T-cell (primary cell): ENCODE data around the gene SLC38A10. TPM values are rescaled to one million over a fixed set of nuclear protein-coding genes. Genes with fewer than 3 reads are reported as not detected.

Source experiments
- ATAC-seq, 4 experiments: fragments of 200-7000 bp in 3 of 4; fragments of 150-1000 bp in 1 of 4; cut with Tn5 transposase; replicated peaks in 1 of 4; 1 replicate in 3 of 4; 2 replicates in 1 of 4; pipeline ENCODE4 v1.10.0; 2021; ENCODE audit warnings: moderate library complexity in 3 of 4, mild to moderate bottlenecking in 2 of 4, moderate number of reproducible peaks in 1 of 4
- CTCF ChIA-PET, 2 donors: fragments of 300-600 bp; sonication (Branson Sonifier 250); formaldehyde crosslinking; loops; one replicate each; lab custom pipeline; 2022; ENCODE audit warnings: antibody characterized with exemption in 2 of 2; lab: Charles Lee
- POLR2A ChIA-PET, 2 donors: fragments of 300-600 bp; sonication (Branson Sonifier 250); formaldehyde crosslinking; loops; one replicate each; lab custom pipeline; 2022; ENCODE audit warnings: antibody characterized with exemption in 2 of 2; lab: Charles Lee
- DNase-seq, 35 experiments: peaks; one replicate each; pipeline versions ENCODE4 v3.0.0 to v3.0.0-alpha.2; 2013 to 2023
- H3K27ac ChIP-seq: one replicate; pipeline ENCODE4 v1.5.1; 2013; ENCODE audit warnings: low read length
- H3K27me3 ChIP-seq, 2 experiments: replicated peaks in 1 of 2; 1 replicate in 1 of 2; 2 replicates in 1 of 2; pipeline versions ENCODE4 v1.6.1 to v1.7.0; 2013; ENCODE audit warnings: low read length in 1 of 2, mixed read lengths in 1 of 2; ENCODE audit not compliant: control insufficient read depth in 2 of 2, insufficient read depth in 2 of 2; ENCODE audit errors: extremely low read depth in 1 of 2
- H3K36me3 ChIP-seq, 2 donors: 1 replicate in 1 of 2; 2 replicates in 1 of 2; pipeline versions ENCODE4 v1.6.1 to v1.7.0; 2013; ENCODE audit warnings: low read length in 1 of 2; ENCODE audit not compliant: control insufficient read depth in 2 of 2, insufficient read depth in 1 of 2; ENCODE audit errors: extremely low read depth in 1 of 2
- H3K4me1 ChIP-seq, 2 experiments: 1 replicate in 1 of 2; 2 replicates in 1 of 2; pipeline versions ENCODE4 v1.6.1 to v1.7.0; 2013; ENCODE audit warnings: low read length in 2 of 2, mixed read lengths in 1 of 2; ENCODE audit not compliant: insufficient read depth in 2 of 2, control insufficient read depth in 1 of 2; ENCODE audit errors: extremely low read depth in 1 of 2
- H3K4me3 ChIP-seq, 2 donors: 1 replicate in 1 of 2; 2 replicates in 1 of 2; pipeline versions ENCODE4 v1.5.1 to v1.7.0; 2013; ENCODE audit warnings: mild to moderate bottlenecking in 2 of 2, low read length in 1 of 2, moderate library complexity in 1 of 2; ENCODE audit not compliant: control insufficient read depth in 1 of 2; ENCODE audit errors: extremely low read depth in 1 of 2
- H3K9me3 ChIP-seq: 2 replicates; pipeline ENCODE4 v1.7.0; 2013
- H3K27ac Mint-ChIP-seq, 2 donors: one replicate each; pipeline ENCODE4 v1.8.0; 2020 to 2021; ENCODE audit warnings: mild to moderate bottlenecking in 2 of 2, mixed read lengths in 2 of 2
- H3K27me3 Mint-ChIP-seq, 2 donors: one replicate each; pipeline ENCODE4 v1.8.0; 2021 to 2022; ENCODE audit warnings: mixed read lengths in 2 of 2
- H3K36me3 Mint-ChIP-seq: one replicate; pipeline ENCODE4 v1.8.0; 2021; ENCODE audit warnings: mixed read lengths
- H3K4me1 Mint-ChIP-seq, 3 donors: one replicate each; pipeline ENCODE4 v1.8.0; 2020 to 2022; ENCODE audit warnings: mixed read lengths in 3 of 3, mild to moderate bottlenecking in 1 of 3
- H3K4me3 Mint-ChIP-seq, 3 donors: one replicate each; pipeline ENCODE4 v1.8.0; 2020 to 2022; ENCODE audit warnings: mild to moderate bottlenecking in 3 of 3, mixed read lengths in 3 of 3, moderate library complexity in 3 of 3
- H3K9me3 Mint-ChIP-seq, 3 donors: one replicate each; pipeline ENCODE4 v1.8.0; 2020 to 2022; ENCODE audit warnings: mixed read lengths in 3 of 3
- WGBS: methylation state at CpG from one replicate; pipeline ENCODE4 v1.1.5; 2013; ENCODE audit warnings: missing lambda C conversion rate; ENCODE audit not compliant: insufficient coverage; 5-methylcytosine and 5-hydroxymethylcytosine counted together
- total RNA-seq, 35 experiments: library from RNA in 6 of 35; stranded (reverse) in 6 of 35; fragments of 120-200 nt in 1 of 35; gene quantifications; one replicate each; pipeline versions ENCODE4 v1.2.1 to v1.2.4 and lab custom pipeline; 2013 to 2026

Gene SLC38A10
- total RNA-seq, 5 donors from 2014 or later (not counting 1 experiment from before 2014, with no cell fraction given) = 52.8 to 95.2 (median 82.3) TPM

DNA sequence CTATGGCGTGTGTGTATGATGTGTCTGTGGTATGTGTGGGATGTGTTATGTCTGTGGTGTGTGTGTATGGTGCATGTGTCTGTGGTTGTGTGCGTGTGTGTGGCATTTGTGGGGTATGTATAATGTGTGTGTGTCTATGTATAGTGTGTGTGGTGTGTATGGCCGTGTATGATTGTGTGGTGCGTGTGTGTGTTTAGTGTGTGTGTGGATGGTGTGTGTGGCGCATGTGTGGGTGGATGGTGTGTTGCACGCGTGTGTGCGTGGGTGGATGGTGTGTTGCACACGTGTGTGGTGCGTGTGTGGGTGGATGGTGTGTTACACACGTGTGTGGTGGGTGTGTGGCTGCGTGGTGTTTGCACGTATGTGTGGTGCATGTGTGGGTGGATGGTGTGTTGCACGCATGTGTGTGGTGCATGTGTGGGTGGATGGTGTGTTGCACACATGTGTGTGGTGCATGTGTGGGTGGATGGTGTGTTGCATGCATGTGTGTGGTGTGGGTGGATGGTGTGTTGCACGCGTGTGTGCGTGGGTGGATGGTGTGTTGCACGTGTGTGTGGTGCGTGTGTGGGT is 5.6 kb upstream of the SLC38A10 start:
- POLR2A ChIA-PET = no interaction called here
- Histone ChIP-seq H3K4me1 (peaks cover 0 to 8% of the 10 kb centered on the region in 2 experiments), H3K27me3 (peaks cover 0 to 17% of the 10 kb centered on the region in 2 experiments), H3K36me3 (no peaks in the 10 kb centered on the region), H3K27ac (no peak overlapping the region), H3K9me3 (no peaks in the 10 kb centered on the region), H3K4me3 (no peak overlapping the region)
- H3K9me3 Mint-ChIP-seq = no peaks in the 10 kb centered on the region
- H3K27me3 Mint-ChIP-seq = no peaks in the 10 kb centered on the region
- WGBS = 89% methylated on average over 14 of the region's 19 CpGs
- H3K4me3 Mint-ChIP-seq = no peak overlapping the region
- DNase-seq (no peak), ATAC-seq (no peak)
- no peaks in the 10 kb centered on the region for H3K36me3 Mint-ChIP-seq
- H3K4me1 Mint-ChIP-seq = peaks cover 4 to 13% (median 10%) of the 10 kb centered on the region in 3 donors
- no peak overlapping the region for H3K27ac Mint-ChIP-seq
- CTCF ChIA-PET = no interaction called here

DNA sequence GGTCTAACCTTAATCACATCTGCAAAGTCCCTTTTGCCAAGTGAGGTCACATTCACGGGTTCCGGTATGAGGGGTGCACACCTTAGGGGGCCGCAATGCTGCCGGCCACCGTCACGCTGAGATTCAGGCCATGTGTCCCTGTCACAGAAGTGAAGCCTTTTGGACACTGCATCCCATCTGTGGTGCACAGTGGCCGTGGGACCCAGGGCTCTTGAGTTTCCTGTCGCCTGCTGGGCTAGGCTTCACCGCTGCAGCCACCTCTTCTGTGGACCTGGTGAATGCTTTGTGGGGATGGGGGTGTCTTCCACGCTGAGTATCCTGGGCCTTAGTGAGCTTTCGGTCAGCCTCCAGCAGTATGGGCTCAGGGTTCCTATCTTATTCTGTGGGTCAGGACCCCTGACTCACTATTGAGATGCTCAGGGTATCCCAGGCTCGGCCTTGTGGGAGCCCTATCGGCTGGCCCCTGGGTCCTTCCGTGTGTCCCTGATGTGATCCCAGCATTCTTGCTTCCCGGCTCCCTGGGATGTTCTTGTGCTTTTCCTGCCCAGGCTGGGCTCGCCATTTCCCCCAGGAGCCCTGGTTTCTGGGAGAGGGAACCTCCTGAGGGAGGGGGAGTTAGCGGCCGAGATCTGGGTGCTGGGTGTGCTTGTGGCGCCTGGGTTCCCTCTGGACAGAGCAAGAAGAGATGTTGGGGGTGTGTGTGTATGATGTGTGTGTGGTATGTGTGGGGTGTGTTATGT is 4.9 kb upstream of the SLC38A10 start:
- Histone ChIP-seq H3K27ac (no peak overlapping the region), H3K36me3 (no peaks in the 10 kb centered on the region), H3K9me3 (no peaks in the 10 kb centered on the region), H3K4me1 (peaks cover 0 to 11% of the 10 kb centered on the region in 2 experiments), H3K27me3 (peaks cover 0 to 15% of the 10 kb centered on the region in 2 experiments), H3K4me3 (no peak overlapping the region)
- POLR2A ChIA-PET = no interaction called here
- ATAC-seq (no peak), DNase-seq (no peak)
- Mint-ChIP-seq H3K4me1 (peaks cover 9 to 17% (median 15%) of the 10 kb centered on the region in 3 donors), H3K27ac (no peak overlapping the region), H3K4me3 (no peak overlapping the region), H3K27me3 (no peaks in the 10 kb centered on the region), H3K36me3 (no peaks in the 10 kb centered on the region), H3K9me3 (no peaks in the 10 kb centered on the region)
- 88% methylated on average over 16 of the region's 19 CpGs for WGBS
- CTCF ChIA-PET = no interaction called here

DNA sequence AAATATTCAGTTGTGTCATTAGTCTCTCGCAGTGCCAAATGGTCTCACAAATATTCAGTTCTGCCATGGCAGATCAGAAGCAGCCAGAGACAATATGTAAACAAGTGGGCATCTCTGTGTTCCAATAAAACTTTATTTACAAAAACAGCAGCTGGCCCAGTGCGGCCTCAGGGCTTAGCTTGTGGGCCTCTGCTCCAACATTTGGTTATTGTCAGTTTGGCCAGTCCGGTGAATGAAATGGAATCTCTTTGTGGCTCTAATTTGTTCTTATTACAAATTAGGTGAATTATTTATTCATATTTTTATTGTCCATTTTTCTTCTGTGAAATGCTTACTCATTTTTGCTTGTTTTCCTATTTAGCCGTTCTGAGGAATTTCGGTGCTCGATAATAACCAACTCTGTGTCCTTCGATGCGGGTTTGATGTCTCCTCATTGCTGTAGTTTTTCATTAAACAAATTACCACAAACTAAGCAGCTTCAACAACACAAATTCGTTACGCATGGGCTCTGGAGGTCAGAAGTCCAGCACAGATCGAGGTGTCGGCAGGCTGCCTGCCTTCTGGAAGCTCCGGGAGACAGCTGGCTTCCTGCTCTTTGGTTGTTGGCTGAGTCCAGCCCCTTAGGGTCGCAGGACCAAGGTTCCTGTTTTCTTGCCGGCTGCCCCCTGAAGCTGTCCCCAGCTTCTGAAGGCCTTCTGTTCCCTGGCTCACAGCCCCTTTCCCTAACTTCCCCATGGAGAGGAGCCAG is 4.1 kb upstream of the SLC38A10 start:
- POLR2A ChIA-PET = no interaction called here
- H3K4me1 ChIP-seq = peaks cover 0 to 15% of the 10 kb centered on the region in 2 experiments
- CTCF ChIA-PET = no interaction called here
- H3K4me3 Mint-ChIP-seq = no peak overlapping the region
- ATAC-seq (no peak), DNase-seq (no peak)
- peaks cover 12 to 20% (median 18%) of the 10 kb centered on the region in 3 donors for H3K4me1 Mint-ChIP-seq
- H3K36me3 Mint-ChIP-seq = no peaks in the 10 kb centered on the region
- no peak overlapping the region for H3K4me3 ChIP-seq
- peaks cover 0 to 11% of the 10 kb centered on the region in 2 experiments for H3K27me3 ChIP-seq
- H3K27me3 Mint-ChIP-seq = no peaks in the 10 kb centered on the region
- H3K27ac ChIP-seq = no peak overlapping the region
- no peaks in the 10 kb centered on the region for H3K9me3 ChIP-seq
- 80% methylated on average over 13 of the region's 15 CpGs for WGBS
- no peak overlapping the region for H3K27ac Mint-ChIP-seq
- H3K36me3 ChIP-seq = no peaks in the 10 kb centered on the region
- H3K9me3 Mint-ChIP-seq = no peaks in the 10 kb centered on the region

DNA sequence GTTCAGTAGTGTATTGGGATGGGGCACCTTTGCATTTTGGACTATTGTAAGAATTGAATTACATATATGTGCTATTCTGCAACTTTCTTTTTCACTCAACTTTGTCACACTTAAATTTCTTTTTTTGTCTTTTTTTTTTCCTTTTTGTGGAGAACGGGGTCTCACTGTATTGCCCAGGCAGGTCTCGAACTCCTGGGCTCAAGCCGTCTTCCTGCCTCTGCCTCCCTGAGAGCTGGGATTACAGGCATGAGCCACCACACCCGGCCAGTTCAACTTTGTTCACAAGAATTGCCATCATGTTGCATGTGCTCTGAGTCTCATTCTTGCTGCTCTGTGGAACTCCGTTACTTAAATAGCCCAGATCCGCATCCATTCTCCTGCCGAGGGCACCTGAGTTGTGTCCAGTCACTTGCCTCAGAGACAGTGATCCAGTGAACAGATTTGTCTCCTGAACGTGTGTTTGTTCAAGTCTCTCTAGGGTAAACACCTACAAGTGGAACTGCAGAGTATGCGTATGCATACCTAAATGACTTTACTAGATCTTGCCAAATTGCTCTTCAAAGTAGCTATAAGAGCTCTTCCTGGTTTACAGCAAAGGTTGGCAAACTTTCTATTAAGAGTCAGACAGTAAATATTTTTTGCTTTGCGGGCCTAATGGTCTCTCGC is 3.4 kb upstream of the SLC38A10 start:
- peaks cover 0 to 20% of the 10 kb centered on the region in 2 experiments for H3K4me1 ChIP-seq
- Mint-ChIP-seq H3K27me3 (no peaks in the 10 kb centered on the region), H3K9me3 (no peaks in the 10 kb centered on the region), H3K4me1 (peaks cover 19 to 26% (median 25%) of the 10 kb centered on the region in 3 donors), H3K36me3 (no peaks in the 10 kb centered on the region), H3K4me3 (peak overlapping the region in 1 of 3 donors; percentile 14), H3K27ac (peak overlapping the region in 1 of 2 donors; percentile 22)
- peaks cover 0 to 8% of the 10 kb centered on the region in 2 experiments for H3K27me3 ChIP-seq
- ATAC-seq (no peak), DNase-seq (no peak)
- CTCF ChIA-PET = no interaction called here
- POLR2A ChIA-PET = interaction anchor here in 1 of 2 donors (0.5 kb wide), 1 partner anchor 986 kb away, joined by 6 read pairs; no protein-coding TSS in a partner anchor
- no peak overlapping the region for H3K4me3 ChIP-seq
- no peak overlapping the region for H3K27ac ChIP-seq
- H3K36me3 ChIP-seq = no peaks in the 10 kb centered on the region
- H3K9me3 ChIP-seq = no peaks in the 10 kb centered on the region
- 88% methylated on average over 10 of the region's 11 CpGs for WGBS

DNA sequence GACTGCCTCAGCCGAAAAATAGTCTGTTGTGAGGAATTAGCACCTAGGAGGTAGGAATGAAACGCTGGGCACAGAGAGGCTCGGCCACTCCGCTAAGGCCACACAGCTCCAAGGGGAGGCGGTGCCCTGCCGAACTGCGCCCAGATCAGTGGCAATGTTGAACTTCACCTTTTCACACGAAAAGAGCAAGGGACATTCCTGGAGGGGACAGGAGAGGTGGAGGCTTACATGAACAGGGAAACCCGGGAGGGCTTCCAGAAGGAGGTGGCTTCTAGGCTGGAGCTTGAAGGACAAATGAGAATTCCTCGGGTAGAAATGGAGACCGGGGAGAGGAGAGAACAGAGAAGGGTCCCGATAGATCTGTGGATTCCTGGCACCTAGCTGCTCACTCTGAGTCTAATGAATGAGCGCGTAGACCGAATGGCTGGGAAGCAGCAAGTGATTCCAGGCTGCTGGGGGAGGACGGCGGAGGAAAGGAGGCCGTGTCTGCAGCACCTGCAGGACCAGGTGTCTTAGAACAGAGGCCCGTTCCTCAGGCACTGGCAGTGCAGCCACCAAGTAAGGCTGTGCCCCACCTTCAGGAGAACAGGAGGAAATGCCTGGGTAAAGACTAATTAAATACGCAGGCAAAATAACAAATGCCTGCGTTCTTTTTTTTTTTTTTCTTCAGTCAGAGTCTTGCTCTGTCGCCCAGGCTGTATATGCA is 722 bp upstream of the SLC38A10 start:
- Mint-ChIP-seq H3K9me3 (no peaks in the 10 kb centered on the region), H3K27ac (peak overlapping the region; percentile 96 to 97), H3K4me1 (peaks cover 26 to 45% (median 34%) of the 10 kb centered on the region in 3 donors), H3K27me3 (no peaks in the 10 kb centered on the region), H3K4me3 (peak overlapping the region; percentile 95 to 99 (median 97)), H3K36me3 (no peaks in the 10 kb centered on the region)
- H3K4me1 ChIP-seq = peaks cover 3 to 42% of the 10 kb centered on the region in 2 experiments
- ATAC-seq (peak; percentile 37 to 57 (median 44)), DNase-seq (peak; percentile 22 to 79 (median 45))
- peak overlapping the region; percentile 88 to 97 for H3K4me3 ChIP-seq
- CTCF ChIA-PET = interaction anchor here (0.6 to 0.8 kb wide), 5 partner anchors 54 to 702 kb away, joined by 3 to 6 read pairs (median 4); no protein-coding TSS in a partner anchor
- H3K9me3 ChIP-seq = no peaks in the 10 kb centered on the region
- WGBS = 13% methylated on average over 14 of the region's 22 CpGs
- POLR2A ChIA-PET = interaction anchor here in 1 of 2 donors (0.8 kb wide), 1 partner anchor 24 kb away, joined by 6 read pairs; no protein-coding TSS in a partner anchor
- peak overlapping the region; percentile 89 for H3K27ac ChIP-seq
- H3K36me3 ChIP-seq = peaks cover under 1 to 2% of the 10 kb centered on the region in 2 donors
- no peaks in the 10 kb centered on the region for H3K27me3 ChIP-seq
